ENCODE data around the gene CNOT6L.
A peak's percentile ranks its signal among the peaks of the same experiment; 100 is the strongest.
"Not testable (repeated sequence)": the region's sequence is repeated elsewhere in the genome, so short reads cannot be mapped to it uniquely, and the experiment has no call there.

Gene CNOT6L

GRCh38 chr4:77818602-77819403 is at the start of gene CNOT6L:
TSS of gene CNOT6L (minus strand) at chr4:77819368. CDS start at chr4:77819308, 60 bp downstream.
- peak; percentile 30 for DNase-seq (ENCODE audit: low read depth)

GRCh38 chr4:77865259-77865658 is 46.1 kb upstream of the CNOT6L start:
- no peak for DNase-seq (ENCODE audit: low read depth)

GRCh38 chr4:77863341-77863740 is 44.2 kb upstream of the CNOT6L start:
- not testable (repeated sequence) for DNase-seq (ENCODE audit: low read depth)

DNA sequence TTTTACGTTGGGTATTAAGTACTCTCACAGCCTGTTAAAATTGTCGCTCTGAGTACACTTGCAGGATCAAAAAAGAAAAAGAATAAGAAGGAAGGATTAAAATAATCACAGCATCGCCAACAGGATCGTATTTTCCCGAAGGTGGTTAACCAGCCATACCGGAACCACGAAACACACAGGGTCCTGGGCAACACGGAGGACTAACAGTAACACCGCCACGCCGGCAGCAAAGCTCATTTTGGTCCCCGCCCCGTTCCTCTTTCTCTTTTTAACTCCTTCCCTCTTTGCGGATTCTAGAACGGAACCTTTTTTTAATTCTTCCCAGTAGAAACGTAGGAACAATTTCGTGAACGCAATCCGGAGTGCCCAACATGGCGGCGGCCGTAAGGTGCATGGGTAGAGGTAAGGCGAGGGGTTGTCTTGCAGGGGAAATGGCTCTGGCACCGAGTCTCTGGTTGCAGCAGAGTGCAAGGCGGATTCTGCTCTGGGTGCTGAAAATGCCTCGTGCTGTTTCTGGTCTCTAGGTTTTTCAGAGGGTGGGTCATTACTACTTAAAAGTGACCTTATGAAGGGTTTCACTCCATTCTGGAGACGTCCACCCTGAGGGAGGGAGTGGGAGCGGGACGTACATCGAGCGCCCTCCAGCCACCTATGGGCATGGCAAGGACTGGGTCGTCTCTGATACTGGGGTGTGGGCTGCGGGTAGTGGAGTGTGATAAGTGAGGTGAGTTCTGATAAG is 43.5 kb upstream of the CNOT6L start, which contains the start of gene MRPL1:
TSS of gene MRPL1 (plus strand) at position 353 of the 739 bp plus-strand sequence. CDS start at position 372, 19 bp downstream.
- peak; percentile 55 for DNase-seq (ENCODE audit: low read depth)

DNA sequence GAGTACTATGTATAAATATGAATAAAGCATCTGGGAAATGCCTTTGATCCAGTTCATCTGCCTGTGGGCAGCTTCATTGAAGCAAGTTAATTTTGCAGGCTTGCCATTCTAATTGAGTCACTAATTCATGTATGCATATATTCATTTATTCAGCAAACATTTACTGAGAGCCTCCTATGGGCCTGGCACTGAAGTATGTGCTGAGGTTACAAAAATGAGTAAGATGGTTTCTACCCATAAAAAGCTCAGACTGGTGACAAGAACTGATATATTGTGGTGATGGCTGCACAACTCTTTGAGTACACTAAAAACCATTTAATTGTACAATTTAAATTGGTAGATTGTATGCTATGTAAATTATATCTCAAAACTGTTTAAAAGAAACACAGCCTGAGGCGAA is 42.3 kb upstream of the CNOT6L start:
- no peak for DNase-seq (ENCODE audit: low read depth)

DNA sequence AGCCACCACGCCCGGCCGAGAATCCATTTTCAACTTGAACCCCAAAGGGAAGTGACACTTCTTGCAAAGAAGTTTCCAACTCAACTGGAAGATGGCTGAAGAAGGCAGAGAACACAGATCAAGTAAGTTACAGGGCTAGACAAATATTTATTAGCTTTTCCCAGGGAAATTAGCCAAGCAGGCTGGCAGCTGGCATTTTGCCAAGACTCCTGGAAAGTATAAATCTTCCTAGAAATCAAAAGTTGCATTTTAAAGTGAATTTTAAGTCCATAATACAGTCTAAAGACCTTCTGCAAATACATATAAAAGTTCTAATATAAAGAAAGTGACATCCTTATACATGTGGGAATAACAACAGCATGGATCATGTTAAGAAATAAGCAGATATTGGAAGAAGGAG is 40.1 kb upstream of the CNOT6L start:
- no peak for DNase-seq (ENCODE audit: low read depth)

DNA sequence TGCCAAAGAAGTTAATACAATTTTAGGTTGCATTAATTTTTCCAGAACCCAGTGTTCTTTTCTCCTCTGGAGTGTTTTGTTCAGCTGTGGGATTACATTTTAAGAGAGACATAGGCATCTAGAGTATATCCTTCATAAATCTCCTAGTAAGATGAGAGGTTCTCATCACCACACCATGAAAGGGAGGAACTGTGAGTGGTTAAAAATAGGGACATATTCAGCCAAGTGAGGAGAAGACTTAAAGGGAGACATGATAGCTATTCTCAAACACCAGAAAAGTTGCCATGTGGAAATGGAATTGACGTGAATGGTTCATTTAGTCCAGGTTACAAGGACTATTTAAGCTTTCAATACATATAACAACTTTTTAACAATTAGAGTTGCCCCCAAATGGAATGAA is 37.0 kb upstream of the CNOT6L start:
- no peak for DNase-seq (ENCODE audit: low read depth)

DNA sequence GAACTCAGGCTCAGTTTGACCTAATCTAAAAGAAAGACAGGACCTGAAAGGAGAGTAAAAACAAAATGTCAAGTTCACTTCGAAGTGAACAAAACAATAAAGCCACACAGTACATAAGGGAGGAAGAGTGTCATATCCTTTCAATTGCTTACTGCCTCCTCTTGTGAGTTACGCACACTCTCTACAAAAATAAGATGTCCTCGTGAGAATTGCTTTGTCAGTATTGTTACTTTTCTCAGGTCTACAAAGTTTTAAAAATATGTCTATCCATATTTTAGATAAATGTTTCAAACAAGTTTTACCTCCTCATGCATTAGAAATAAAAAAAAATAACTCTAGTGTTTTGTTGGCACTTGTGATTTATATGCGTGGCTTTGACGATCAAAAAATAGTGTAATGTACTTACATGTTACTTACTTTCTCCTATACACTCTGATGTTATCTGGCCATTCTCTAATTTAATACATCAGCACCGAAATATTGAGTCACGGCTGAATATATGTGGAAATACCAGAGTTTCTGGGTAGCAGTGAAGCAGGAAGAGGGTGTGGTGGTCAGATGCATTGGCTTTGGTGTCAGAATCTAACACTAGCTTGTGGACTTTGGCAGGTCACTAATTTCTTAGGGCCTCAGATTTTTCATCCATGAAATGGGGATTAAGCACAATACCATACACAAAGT is 35.4 kb upstream of the CNOT6L start:
- no peak for DNase-seq (ENCODE audit: low read depth)

- no peak for DNase-seq (ENCODE audit: low read depth)
These were observed 33.8 kb upstream of the CNOT6L start for GRCh38 chr4:77852892-77853495.

- no peak for DNase-seq (ENCODE audit: low read depth)
These were observed 30.3 kb upstream of the CNOT6L start for GRCh38 chr4:77849278-77849965.

DNA sequence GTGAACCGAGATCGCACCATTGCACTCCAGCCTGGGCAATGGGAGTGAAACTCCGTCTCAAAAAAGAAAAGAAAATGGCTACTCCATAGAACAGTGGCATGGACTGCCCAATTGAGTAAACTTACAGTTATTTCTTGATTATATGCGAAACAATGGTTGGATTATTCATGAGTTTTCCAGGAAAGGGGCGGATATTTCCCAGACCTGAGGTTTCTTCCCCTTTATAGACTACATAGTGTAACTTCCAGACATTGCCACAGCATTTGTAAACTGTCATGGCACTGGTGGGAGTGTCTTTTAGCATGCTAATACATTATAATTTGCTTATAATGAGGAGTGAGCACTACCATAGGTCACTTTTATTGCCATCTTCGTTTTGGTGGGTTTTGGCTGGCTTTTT is 29.3 kb upstream of the CNOT6L start:
- DNase-seq (ENCODE audit: low read depth): no peak

DNA sequence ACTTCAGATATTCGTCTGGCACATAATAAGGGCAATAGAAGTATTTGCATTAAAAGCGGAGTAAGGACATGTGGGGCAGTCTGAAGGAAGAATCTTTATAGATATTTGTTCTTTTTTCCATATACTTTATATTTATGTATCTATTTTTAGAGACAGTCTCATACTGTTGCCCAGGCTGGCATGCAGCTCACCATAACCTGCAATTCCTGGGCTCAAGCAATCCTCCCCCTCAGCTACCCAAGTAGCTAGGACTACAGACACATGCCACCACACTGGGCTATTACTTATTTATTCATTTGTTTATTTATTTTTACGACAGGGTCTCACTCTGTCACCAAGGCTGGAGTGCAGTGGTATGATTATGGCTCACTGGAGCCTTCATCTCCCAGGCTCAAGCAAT is 26.8 kb upstream of the CNOT6L start:
- no peak for DNase-seq (ENCODE audit: low read depth)

DNA sequence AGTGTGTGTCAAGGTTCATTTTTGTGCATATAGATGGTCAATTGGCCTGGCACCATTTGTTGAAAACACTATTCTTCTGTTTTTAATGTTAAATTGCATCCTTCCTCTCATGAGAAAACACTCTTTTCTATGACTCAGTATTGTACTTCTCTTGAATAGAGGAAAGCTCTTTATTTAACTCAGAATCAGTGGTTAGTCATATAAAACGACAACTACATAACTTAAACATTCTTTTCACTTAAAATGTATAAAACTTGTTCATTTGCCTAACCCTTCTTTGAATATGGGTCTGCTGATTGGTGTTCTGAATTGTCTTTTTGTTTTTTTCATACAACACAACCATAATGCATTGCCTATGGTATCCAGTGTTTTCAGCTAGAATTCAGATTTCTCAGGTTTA is 26.2 kb upstream of the CNOT6L start:
- DNase-seq (ENCODE audit: low read depth): no peak

DNA sequence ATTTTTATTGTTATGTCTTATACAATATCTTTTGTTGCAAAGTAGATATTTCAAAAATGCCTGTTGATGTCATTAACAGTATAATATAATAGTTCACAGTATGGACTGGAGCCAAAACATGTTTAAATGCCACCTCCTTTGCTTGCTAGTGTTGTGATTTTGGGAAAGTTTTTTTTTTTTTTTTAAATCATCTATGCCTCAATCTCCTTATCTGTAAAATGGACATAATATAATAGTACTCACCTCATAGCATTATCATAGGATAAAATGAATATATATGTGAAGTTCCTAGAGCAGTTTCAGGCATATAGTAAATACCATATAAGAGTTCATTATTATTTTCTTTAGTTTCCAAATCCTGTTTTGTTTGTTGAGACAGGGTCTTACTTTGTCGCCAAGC is 25.2 kb upstream of the CNOT6L start:
- no peak for DNase-seq (ENCODE audit: low read depth)

DNA sequence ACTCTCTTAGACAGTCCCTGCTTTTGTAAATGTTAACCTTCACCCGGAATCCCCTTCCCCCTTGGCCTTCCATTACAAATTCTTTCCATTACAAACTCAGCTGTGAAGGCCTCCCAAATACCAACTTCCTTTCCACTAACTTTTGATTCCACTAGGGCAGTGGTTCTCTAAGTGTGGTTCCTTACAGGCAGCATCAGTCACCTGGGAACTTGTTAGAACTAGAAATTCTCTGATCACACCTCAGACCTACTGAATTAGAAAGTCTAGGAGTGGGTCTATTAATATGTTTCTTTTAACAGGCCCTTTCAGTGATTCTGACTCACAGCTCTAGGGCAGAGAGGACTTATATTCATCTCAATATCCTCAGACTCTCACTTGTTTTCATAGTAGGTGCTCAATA is 24.5 kb upstream of the CNOT6L start:
- no peak for DNase-seq (ENCODE audit: low read depth)

DNA sequence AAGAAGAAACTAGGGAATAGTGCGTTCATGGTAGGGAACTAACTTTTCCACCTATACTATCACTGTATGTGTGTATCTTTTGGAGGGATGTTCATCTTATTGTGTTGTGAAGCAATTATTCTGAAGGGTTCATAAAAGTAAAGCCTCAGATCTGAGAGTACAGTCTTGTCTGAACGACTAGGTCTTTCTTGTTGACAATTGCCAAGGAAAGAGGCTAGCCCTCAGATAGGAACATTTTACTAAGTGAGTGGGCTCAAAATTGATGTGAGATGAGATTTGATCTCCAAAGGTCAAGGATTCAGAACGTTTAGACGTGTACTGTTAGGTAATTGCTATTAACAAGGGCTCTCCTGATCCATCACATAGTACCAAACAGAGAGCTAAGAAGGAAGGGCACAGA is 15.2 kb upstream of the CNOT6L start:
- DNase-seq (ENCODE audit: low read depth): no peak

DNA sequence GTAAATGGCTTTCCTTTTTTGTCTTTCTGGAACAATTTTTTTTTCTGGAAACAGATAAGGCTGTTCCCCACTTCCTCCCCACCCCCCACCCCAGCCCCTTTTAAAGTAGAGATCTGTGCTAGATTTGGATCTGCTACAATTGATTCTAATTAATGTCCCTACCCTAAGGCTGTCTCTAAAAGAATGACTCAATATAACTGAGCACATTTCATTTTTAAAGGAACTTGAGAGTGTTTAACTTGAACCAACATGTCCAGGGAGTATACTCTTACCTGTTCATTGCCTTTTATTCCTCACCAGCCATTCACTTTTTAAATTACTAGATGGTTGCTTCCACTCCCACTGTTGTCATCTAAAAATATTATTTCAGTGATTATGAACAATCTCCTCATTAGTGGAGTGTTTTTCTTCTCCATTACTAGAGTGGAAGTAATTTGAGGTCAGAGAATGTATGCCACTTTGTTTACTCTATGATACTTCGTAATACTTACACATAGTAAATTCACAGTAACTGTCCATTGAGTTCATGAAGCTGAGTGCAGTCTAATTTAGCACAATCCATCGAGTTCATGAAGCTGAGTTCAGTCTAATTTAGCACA is 14.1 kb upstream of the CNOT6L start:
- no peak for DNase-seq (ENCODE audit: low read depth)

DNA sequence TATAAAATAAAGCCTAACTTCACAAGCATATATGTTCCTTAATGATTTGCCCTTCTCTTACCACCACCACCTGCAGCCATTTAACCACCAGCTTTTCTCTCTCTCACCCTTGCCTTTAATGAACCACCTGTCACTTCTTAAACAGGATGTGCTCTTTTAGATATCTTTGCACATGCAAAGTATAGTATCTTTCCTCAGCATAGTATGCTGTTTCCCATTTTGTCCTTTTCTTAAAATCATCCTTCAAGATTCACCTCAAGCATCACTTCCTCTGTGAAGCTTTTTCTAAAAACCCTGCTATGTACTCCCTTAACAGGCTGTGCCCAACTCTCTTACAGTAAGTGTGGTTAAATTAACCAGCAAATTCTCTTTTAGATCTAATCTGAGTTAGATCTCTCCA is 8.2 kb upstream of the CNOT6L start:
- no peak for DNase-seq (ENCODE audit: low read depth)

- no peak for DNase-seq (ENCODE audit: low read depth)
These were observed 7.1 kb upstream of the CNOT6L start for GRCh38 chr4:77826275-77826674.

- no peak for DNase-seq (ENCODE audit: low read depth)
These were observed 2.6 kb upstream of the CNOT6L start for GRCh38 chr4:77821775-77822174.

All from stimulated activated CD8-positive, alpha-beta memory T cell treated with anti-CD3 and anti-CD28 coated beads, Interleukin-15, amount 100 ng/mL, for 24 hours (primary cell).